ENCODE results near the gene CYB5D1. TPM values are rescaled to one million over a fixed set of nuclear protein-coding genes. Genes with fewer than 3 reads are reported as not detected.
A peak's percentile ranks its signal among the peaks of the same experiment; 100 is the strongest.

The CYB5D1 gene
- total RNA-seq, 1 donor from 2014 or later = 24.2 TPM

DNA sequence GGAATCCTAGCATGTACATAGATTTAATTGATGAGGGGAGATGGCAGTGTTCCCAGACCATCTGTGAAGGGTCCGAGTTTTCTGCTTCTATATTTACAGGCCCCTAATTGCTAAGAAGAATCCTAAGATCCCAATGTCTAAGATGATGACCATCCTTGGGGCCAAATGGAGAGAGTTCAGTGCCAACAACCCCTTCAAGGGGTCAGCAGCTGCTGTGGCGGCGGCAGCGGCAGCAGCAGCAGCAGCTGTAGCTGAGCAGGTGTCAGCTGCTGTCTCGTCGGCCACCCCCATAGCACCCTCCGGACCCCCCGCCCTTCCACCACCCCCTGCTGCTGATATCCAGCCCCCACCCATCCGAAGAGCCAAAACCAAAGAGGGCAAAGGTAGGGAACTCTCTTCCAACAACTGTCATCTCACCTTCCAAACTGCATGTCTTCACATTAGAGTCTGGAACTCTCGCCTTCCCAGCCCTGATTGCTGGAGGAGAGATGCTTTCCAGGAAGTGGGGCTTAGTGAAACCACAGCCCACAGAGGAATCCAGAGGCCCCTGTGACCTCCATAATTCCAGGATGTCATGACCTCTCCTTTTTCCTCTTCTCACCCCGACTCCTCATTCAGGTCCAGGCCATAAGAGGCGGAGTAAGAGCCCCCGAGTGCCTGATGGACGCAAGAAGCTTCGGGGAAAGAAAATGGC lies 35.5 kb downstream of the CYB5D1 start:
- DNase-seq (no peak), ATAC-seq (ENCODE audit: poor library complexity) (no peak)
- intact Hi-C loops (cut with DNase I) = loop anchor here (10.0 kb wide), 1 partner anchor 69 kb away; no protein-coding TSS in a partner anchor

DNA sequence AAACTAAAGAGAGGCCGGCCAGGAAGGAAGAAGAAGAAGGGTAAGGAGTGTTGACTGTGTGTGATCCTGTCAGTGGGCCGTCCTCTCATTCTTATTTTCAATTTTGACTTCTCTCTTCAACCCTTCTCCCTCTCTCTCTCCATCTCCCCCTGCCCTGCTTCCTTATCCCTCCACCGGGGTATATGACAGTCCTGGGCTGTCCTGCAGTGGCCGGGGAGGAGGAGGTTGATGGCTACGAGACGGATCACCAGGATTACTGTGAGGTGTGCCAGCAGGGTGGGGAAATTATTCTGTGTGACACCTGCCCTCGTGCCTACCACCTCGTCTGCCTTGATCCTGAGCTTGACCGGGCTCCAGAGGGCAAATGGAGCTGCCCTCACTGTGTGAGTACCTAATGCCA lies 36.4 kb downstream of the CYB5D1 start:
- DNase-seq = no peak
- ATAC-seq (ENCODE audit: poor library complexity) = no peak
- intact Hi-C loops (cut with DNase I) = loop anchor here (10.0 kb wide), 1 partner anchor 69 kb away; no protein-coding TSS in a partner anchor

DNA sequence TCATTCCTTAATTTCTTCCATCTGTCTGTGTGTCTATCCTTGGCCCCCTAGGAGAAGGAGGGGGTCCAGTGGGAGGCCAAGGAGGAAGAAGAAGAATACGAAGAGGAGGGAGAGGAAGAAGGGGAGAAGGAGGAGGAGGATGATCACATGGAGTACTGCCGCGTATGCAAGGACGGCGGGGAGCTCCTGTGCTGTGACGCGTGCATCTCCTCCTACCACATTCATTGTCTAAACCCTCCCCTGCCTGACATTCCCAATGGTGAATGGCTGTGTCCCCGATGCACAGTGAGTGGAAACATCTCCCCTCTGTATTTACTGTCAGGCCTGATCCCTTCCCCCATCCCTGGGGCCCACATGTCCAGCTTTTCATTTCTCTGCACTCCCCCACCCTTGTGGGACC lies 37.1 kb downstream of the CYB5D1 start:
- ATAC-seq (ENCODE audit: poor library complexity) = no peak
- no peak for DNase-seq
- intact Hi-C loops (cut with DNase I) = loop anchor here (5.0 to 10.0 kb wide), 2 partner anchors 33 to 70 kb away; no protein-coding TSS in a partner anchor

DNA sequence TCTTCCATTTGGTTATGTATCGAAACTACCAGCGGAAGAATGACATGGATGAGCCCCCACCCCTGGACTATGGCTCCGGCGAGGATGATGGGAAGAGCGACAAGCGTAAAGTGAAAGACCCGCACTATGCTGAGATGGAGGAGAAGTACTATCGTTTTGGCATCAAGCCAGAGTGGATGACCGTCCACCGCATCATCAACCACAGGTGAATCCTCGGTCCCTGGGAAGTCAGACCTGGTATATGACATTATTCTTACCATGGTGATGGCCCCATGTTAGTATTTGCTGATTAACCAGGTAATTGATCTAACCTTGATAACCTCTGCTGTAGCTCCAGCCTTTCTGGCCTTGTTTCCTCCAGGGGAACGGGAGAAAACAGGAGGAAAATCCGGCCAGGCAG lies 39.3 kb downstream of the CYB5D1 start:
- DNase-seq = no peak
- intact Hi-C loops (cut with DNase I) = loop anchor here (5.0 to 10.0 kb wide), 2 partner anchors 35 to 72 kb away; no protein-coding TSS in a partner anchor
- ATAC-seq (ENCODE audit: poor library complexity) = no peak

DNA sequence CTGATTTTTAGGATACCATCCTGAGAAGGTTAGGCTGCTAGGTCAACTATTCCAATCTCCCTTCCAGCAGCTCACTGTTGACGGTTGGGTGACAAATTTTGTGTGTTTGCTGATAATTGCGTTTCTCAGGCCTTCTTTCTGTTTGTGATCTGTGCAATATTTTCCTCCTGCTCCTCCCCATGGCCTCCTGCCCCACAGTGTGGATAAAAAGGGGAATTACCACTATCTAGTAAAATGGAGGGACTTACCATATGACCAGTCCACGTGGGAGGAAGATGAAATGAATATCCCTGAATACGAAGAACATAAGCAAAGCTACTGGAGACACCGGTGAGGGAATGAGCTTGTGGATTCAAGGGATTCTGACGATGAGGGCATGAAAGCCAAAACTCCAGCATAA lies 40.0 kb downstream of the CYB5D1 start:
- DNase-seq (no peak), ATAC-seq (ENCODE audit: poor library complexity) (peak; percentile 81)
- intact Hi-C loops (cut with DNase I) = loop anchor here (5.0 to 10.0 kb wide), 2 partner anchors 35 to 73 kb away; no protein-coding TSS in a partner anchor

DNA sequence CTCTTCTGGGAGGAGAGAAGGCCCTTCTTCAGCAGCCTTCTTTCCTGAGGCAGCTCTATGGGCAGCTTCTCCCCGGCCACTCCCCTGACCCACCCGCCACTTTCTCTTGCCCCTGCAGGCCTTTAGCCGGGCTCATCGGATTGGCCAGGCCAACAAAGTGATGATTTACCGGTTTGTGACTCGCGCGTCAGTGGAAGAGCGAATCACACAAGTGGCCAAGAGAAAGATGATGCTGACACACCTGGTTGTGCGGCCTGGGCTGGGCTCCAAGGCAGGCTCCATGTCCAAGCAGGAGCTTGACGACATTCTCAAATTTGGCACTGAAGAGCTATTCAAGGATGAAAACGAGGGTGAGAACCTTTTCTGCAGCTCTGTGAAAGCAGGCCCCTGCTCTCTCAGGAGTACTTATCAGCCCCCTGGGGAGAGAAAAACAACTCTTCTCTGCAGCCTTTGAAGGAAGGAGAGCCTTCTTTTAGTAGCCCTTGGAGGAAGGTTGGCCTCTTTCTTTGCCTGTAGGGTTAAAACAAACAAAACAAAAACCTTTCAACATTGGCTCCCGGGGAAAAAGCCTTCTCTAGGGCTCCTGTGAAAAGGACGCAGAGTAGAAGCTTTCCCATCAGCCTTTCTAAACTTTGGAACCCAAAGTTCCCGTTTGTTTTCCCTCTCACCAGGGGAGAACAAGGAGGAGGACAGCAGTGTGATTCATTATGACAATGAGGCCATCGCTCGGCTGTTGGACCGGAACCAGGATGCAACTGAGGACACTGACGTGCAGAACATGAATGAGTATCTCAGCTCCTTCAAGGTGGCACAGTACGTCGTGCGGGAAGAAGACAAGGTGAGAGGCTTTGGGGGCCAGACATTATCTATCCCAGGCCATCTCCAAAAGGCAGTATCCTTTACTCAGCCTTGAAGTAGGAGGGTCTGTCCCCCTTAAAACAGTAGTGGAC lies 45.6 kb downstream of the CYB5D1 start:
- DNase-seq = no peak
- intact Hi-C loops (cut with DNase I) = no loop called here
- ATAC-seq (ENCODE audit: poor library complexity) = no peak

DNA sequence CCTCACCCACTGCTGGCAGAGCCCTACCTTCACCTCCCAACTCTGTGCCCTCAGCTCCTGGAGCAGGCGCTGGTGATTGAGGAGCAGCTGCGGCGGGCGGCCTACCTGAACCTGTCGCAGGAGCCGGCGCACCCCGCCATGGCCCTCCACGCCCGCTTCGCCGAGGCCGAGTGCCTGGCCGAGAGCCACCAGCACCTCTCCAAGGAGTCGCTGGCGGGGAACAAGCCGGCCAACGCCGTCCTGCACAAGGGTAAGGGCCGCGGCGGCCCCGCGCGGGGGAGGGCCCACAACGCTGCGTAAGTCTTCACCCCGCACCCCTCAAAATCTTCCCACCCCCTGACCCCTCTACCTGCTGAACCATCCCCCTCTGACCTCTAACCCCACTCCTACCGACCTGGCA lies 51.3 kb downstream of the CYB5D1 start:
- ATAC-seq (ENCODE audit: poor library complexity) = no peak
- no peak for DNase-seq
- intact Hi-C loops (cut with DNase I) = no loop called here

DNA sequence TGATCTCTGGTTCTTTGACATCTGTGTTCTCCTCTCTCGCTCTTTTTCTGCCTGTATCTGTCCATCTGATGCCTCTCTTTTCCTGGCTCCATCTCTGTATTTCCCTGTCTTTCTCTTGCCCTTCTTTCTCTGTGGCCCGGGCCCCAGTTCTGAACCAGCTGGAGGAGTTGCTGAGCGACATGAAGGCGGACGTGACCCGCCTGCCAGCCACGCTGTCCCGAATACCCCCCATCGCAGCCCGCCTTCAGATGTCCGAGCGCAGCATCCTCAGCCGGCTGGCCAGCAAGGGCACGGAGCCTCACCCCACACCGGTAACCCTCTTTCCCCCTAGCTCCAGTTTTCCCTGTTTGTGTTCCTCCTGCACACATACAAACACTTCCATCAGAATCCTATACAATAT lies 52.5 kb downstream of the CYB5D1 start:
- intact Hi-C loops (cut with DNase I) = loop anchor here (5.0 kb wide), 1 partner anchor 132 kb away; no protein-coding TSS in a partner anchor
- no peak for ATAC-seq (ENCODE audit: poor library complexity)
- DNase-seq = no peak

DNA sequence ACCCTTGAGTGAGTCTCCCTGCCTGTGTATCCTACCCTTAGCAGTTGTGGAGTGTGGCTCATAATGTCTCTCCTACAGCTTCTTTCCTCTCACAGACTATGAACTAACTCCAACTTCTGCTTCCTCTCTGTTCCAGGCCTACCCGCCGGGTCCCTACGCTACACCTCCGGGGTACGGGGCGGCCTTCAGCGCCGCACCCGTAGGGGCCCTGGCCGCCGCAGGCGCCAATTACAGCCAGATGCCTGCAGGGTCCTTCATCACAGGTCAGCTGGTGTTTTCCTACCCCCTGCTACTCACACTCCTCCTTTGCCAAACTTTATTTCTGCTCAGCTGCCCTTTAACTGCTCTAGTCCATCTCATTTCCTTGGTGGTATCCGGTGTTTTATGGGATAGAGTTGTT lies 52.9 kb downstream of the CYB5D1 start:
- DNase-seq = no peak
- intact Hi-C loops (cut with DNase I) = loop anchor here (5.0 kb wide), 1 partner anchor 132 kb away; no protein-coding TSS in a partner anchor
- no peak for ATAC-seq (ENCODE audit: poor library complexity)

DNA sequence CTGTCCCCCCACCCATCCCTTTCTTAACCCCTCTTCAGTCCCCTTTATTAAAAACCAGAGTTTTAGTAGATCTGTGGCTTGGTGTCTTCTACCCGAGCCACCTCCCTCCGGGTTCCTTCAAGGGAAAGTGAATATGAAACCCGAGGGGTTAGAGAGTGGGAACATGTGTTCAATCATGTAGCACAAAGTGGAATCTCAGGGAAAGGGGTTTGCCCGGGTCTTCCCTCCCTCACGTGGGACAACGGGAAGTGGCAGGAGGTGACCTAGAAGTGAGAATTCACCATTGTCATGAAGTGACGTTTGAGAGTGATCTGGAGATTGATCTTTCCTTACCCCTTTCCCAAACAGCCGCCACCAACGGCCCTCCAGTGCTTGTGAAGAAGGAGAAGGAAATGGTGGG lies 53.3 kb downstream of the CYB5D1 start:
- ATAC-seq (ENCODE audit: poor library complexity) = no peak
- DNase-seq = no peak
- intact Hi-C loops (cut with DNase I) = loop anchor here (5.0 kb wide), 1 partner anchor 131 kb away; no protein-coding TSS in a partner anchor

Other genes with a start within 250 kb of the CYB5D1 start
- 101 TPM for gene FXR2, start 243.1 kb upstream of the CYB5D1 start, total RNA-seq
- 80.0 TPM for gene SAT2, start 230.2 kb upstream of the CYB5D1 start, total RNA-seq
- gene SHBG, start 227.9 kb upstream of the CYB5D1 start, total RNA-seq = 0.54 TPM
- 3.1 TPM for gene ATP1B2, start 207.1 kb upstream of the CYB5D1 start, total RNA-seq
- gene TP53, start 170.5 kb upstream of the CYB5D1 start, total RNA-seq = 11.5 TPM
- 4.2 TPM for gene WRAP53, start 169.5 kb upstream of the CYB5D1 start, total RNA-seq
- 0.13 TPM for gene EFNB3, start 152.8 kb upstream of the CYB5D1 start, total RNA-seq
- not detected for gene DNAH2, start 140.3 kb upstream of the CYB5D1 start, total RNA-seq
- gene KDM6B, start 23.8 kb upstream of the CYB5D1 start, total RNA-seq = 27.9 TPM
- 32.4 TPM for gene TMEM88, start 2.9 kb upstream of the CYB5D1 start, total RNA-seq
- gene NAA38, start 444 bp upstream of the CYB5D1 start, total RNA-seq = 101 TPM
- 13.7 TPM for gene CHD3, start 30.8 kb downstream of the CYB5D1 start, total RNA-seq
- 0.78 TPM for gene RNF227, start 58.3 kb downstream of the CYB5D1 start, total RNA-seq
- gene KCNAB3, start 71.9 kb downstream of the CYB5D1 start, total RNA-seq = 0.38 TPM
- gene TRAPPC1, start 73.9 kb downstream of the CYB5D1 start, total RNA-seq = 110 TPM
- gene CNTROB, start 74.2 kb downstream of the CYB5D1 start, total RNA-seq = 8.8 TPM
- not detected for gene GUCY2D, start 144.6 kb downstream of the CYB5D1 start, total RNA-seq
- gene ALOX15B, start 181.1 kb downstream of the CYB5D1 start, total RNA-seq = not detected
- not detected for gene ALOX12B, start 229.7 kb downstream of the CYB5D1 start, total RNA-seq

Data from Right ventricle myocardium superior (tissue), 1 donor.